Stomach (tissue), 9 donors: ENCODE data around the gene KCNQ4. TPM values are rescaled to one million over a fixed set of nuclear protein-coding genes. Genes with fewer than 3 reads are reported as not detected.
A peak's percentile ranks its signal among the peaks of the same experiment; 100 is the strongest.

Source experiments
- DNase-seq, 2 donors: peaks; one replicate each; pipeline versions ENCODE4 v3.0.0 to v3.0.0-alpha.2; 2013 to 2019
- H3K27ac ChIP-seq, 5 donors: fragments of 200-600 bp in 4 of 5; sonication (generic) in 4 of 5; one replicate each; pipeline ENCODE4 v1.5.1; 2013 to 2019; ENCODE audit warnings: mild to moderate bottlenecking in 1 of 5, moderate library complexity in 1 of 5
- H3K27me3 ChIP-seq, 3 donors: fragments of 200-600 bp; sonication (generic); one replicate each; pipeline ENCODE4 v1.5.1; 2017 to 2019; ENCODE audit warnings: mixed run types in 1 of 3
- H3K36me3 ChIP-seq, 4 donors: fragments of 200-600 bp; sonication (generic); 1 replicate in 3 of 4; 2 replicates in 1 of 4; pipeline ENCODE4 v1.5.1; 2016 to 2019
- H3K4me1 ChIP-seq, 4 donors: fragments of 200-600 bp; sonication (generic); one replicate each; pipeline ENCODE4 v1.5.1; 2016 to 2019
- H3K4me3 ChIP-seq, 4 donors: fragments of 200-600 bp; sonication (generic) in 3 of 4; one replicate each; pipeline ENCODE4 v1.5.1; 2016 to 2019; ENCODE audit warnings: mild to moderate bottlenecking in 1 of 4
- H3K9me3 ChIP-seq, 4 donors: fragments of 200-600 bp; sonication (generic); one replicate each; pipeline ENCODE4 v1.5.1; 2016 to 2019
- EP300 ChIP-seq: sonication (generic); formaldehyde crosslinking; IDR thresholded peaks from one replicate; pipeline ENCODE4 v1.6.1; 2017; ENCODE audit warnings: antibody characterized with exemption
- POLR2A ChIP-seq, 4 donors: fragments of 450-650 bp; IDR thresholded peaks; one replicate each; pipeline ENCODE4 v1.6.1; 2016; ENCODE audit warnings: antibody characterized with exemption in 4 of 4, control low read depth in 2 of 4, mild to moderate bottlenecking in 1 of 4, moderate library complexity in 1 of 4
- POLR2AphosphoS5 ChIP-seq, 3 donors: sonication (generic); formaldehyde crosslinking; IDR thresholded peaks; one replicate each; pipeline ENCODE4 v1.6.1; 2016; ENCODE audit warnings: antibody characterized with exemption in 3 of 3
- WGBS, 5 donors: extraction: QIAGEN DNeasy Blood & Tissue Kit in 3 of 5; methylation state at CpG; one replicate each; pipeline versions ENCODE4 v1.1.5 to v1.1.7; 2013 to 2018; 5-methylcytosine and 5-hydroxymethylcytosine counted together
- intact Hi-C: fragments of 100-400 bp; cut with DNase I; formaldehyde crosslinking; loops from one replicate; pipeline ENCODE4 v1.15.1; 2023; ENCODE audit warnings: low total_unique reads
- polyA plus RNA-seq, 3 donors: library from polyadenylated mRNA; stranded (reverse); fragments of 200-250 nt; gene quantifications; one replicate each; pipeline ENCODE4 v1.2.3, GENCODE V29; 2013
- total RNA-seq, 5 donors: library from RNA; depleted of rRNA; stranded (reverse); fragments of >200 nt; gene quantifications; one replicate each; pipeline versions ENCODE4 v1.1.0 to v1.2.3, GENCODE V29; 2014 to 2016
- TF ChIP-seq, protein P1 (sequence below), 7 experiments: fragments of 450-650 bp in 4 of 7; fragments of 200-600 bp in 3 of 7; sonication (generic) in 3 of 7; IDR thresholded peaks; one replicate each; pipeline ENCODE4 v1.5.1; 2016 to 2019; ENCODE audit warnings: antibody characterized with exemption in 7 of 7, control low read depth in 2 of 7, mild to moderate bottlenecking in 1 of 7
- donor health status: healthy with polysubstance abuse.
- donor health status: Bipolar disorder and iron deficiency.
- donor health status: healthy.

KCNQ4 gene
- total and polyA plus RNA-seq, 8 donors: 0.31 to 7.6 (median 0.58) TPM; not detected in 1

DNA sequence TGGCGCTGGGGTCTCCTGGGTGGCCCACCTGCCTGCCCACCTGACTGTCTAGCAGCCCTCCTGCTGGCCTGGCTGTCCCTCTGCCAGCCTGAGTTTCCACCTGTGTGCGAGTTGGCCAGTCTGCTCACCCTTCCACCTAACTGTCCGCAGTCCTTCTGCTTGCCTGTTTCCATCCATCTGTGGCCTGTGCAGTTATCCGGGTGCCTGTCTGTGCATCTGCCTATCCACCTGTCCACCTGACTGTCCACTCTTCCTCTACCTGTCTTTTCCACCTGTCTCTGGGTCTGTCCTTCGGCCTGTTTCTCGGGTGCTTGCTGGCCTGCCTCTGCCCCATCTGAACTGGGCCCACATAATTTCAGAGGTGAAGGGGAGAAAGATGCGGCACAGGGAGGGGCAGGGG lies 1.9 kb downstream of the KCNQ4 start:
- intact Hi-C loops: no loop called here
- DNase-seq: no peak
- H3K4me3 ChIP-seq: peak overlapping the region in 2 of 4 donors; percentile 52 to 56
- H3K4me1 ChIP-seq: peaks cover 17 to 76% (median 40%) of the 10 kb centered on the region in 4 donors
- no peaks in the 10 kb centered on the region for H3K9me3 ChIP-seq
- no peaks in the 10 kb centered on the region for H3K36me3 ChIP-seq
- TF ChIP-seq POLR2AphosphoS5 (IDR thresholded peaks at IDR 0.05) (no peak), EP300 (no peak), POLR2A (IDR thresholded peaks at IDR 0.05) (no peak)
- TF ChIP-seq, protein P1, sequence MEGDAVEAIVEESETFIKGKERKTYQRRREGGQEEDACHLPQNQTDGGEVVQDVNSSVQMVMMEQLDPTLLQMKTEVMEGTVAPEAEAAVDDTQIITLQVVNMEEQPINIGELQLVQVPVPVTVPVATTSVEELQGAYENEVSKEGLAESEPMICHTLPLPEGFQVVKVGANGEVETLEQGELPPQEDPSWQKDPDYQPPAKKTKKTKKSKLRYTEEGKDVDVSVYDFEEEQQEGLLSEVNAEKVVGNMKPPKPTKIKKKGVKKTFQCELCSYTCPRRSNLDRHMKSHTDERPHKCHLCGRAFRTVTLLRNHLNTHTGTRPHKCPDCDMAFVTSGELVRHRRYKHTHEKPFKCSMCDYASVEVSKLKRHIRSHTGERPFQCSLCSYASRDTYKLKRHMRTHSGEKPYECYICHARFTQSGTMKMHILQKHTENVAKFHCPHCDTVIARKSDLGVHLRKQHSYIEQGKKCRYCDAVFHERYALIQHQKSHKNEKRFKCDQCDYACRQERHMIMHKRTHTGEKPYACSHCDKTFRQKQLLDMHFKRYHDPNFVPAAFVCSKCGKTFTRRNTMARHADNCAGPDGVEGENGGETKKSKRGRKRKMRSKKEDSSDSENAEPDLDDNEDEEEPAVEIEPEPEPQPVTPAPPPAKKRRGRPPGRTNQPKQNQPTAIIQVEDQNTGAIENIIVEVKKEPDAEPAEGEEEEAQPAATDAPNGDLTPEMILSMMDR (IDR thresholded peaks at IDR 0.05): no peak
- peaks cover 0 to 30% (median 7%) of the 10 kb centered on the region in 3 donors for H3K27me3 ChIP-seq
- 83 to 96% (median 89%) methylated on average over 6 to 7 of the region's 7 CpGs for WGBS, 5 donors
- peak overlapping the region in 4 of 5 donors; percentile 58 to 87 (median 72) for H3K27ac ChIP-seq

GRCh38 chr1:40786171-40786994 lies 2.8 kb downstream of the KCNQ4 start:
- Histone ChIP-seq H3K9me3 (no peaks in the 10 kb centered on the region), H3K27me3 (peaks cover 0 to 30% (median 7%) of the 10 kb centered on the region in 3 donors), H3K27ac (peak overlapping the region in 2 of 5 donors; percentile 77 to 87), H3K4me3 (no peak overlapping the region), H3K36me3 (no peaks in the 10 kb centered on the region), H3K4me1 (peaks cover 17 to 77% (median 40%) of the 10 kb centered on the region in 4 donors)
- no peak for DNase-seq
- intact Hi-C loops: no loop called here
- no peak for TF ChIP-seq EP300
- no peak for TF ChIP-seq POLR2A (IDR thresholded peaks at IDR 0.05)
- no peak for TF ChIP-seq POLR2AphosphoS5 (IDR thresholded peaks at IDR 0.05)
- 54 to 77% (median 68%) methylated on average over 8 to 9 of the region's 9 CpGs for WGBS, 5 donors

- intact Hi-C loops: no loop called here
- TF ChIP-seq EP300: no peak
- Histone ChIP-seq H3K9me3 (no peaks in the 10 kb centered on the region), H3K27ac (peak overlapping the region in 2 of 5 donors; percentile 24 to 38), H3K36me3 (no peaks in the 10 kb centered on the region), H3K27me3 (peaks cover 0 to 28% (median 7%) of the 10 kb centered on the region in 3 donors), H3K4me3 (no peak overlapping the region), H3K4me1 (peaks cover 16 to 74% (median 38%) of the 10 kb centered on the region in 4 donors)
- DNase-seq: no peak
- 86 to 96% (median 89%) methylated on average over 7 to 9 of the region's 9 CpGs for WGBS, 5 donors
Observed at GRCh38 chr1:40786995-40787705, 3.6 kb downstream of the KCNQ4 start.

DNA sequence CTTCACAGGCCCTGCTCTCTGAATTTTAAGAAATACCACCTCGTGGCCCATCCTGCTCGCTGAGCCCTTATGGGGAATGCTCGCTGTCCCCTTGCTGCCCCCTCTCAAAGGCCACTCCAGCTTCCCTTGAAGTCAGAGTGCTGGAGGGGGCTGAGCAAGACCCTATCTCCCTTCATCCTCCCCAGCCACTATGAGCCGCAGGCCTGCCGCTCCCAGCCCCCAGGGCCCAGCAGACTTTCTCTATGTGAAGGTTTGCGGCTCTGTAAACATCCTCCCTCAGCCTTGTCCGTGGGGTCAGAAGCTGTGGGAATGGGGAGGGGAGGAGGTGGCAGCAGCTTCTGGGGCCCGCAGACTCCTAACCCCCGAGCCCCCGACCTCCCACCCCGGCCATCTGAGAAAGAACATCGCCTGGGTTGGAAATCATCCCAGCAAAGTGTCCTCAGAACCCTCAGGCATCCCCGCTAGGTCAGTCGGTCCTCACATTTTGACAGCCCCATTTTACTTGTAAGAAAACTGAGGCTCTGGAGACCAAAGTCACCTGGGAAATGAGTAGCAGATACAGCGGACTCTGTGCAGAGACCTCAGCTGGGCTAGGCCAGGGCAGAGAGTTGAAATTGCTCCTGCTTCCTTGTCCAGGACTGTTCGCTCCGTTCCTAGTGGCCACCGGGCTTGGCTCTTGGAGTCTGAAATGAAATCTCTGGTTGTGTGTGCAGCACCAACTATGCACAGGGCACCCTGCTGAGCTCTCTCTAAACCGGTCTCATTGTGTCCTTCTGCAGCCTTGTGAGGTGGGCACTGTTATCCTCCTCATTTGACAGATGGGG lies 4.4 kb downstream of the KCNQ4 start:
- 67 to 84% (median 77%) methylated on average over 18 to 19 of the region's 19 CpGs for WGBS, 5 donors
- H3K27ac ChIP-seq: peak overlapping the region in 2 of 5 donors; percentile 24 to 38
- DNase-seq: no peak
- intact Hi-C loops: no loop called here
- no peak overlapping the region for H3K4me3 ChIP-seq
- H3K9me3 ChIP-seq: no peaks in the 10 kb centered on the region
- H3K4me1 ChIP-seq: peaks cover 8 to 66% (median 30%) of the 10 kb centered on the region in 4 donors
- peaks cover 0 to 20% (median 7%) of the 10 kb centered on the region in 3 donors for H3K27me3 ChIP-seq
- TF ChIP-seq POLR2A (IDR thresholded peaks at IDR 0.05): no peak
- TF ChIP-seq EP300: no peak
- TF ChIP-seq, protein P1 (IDR thresholded peaks at IDR 0.05): no peak
- no peak for TF ChIP-seq POLR2AphosphoS5 (IDR thresholded peaks at IDR 0.05)
- H3K36me3 ChIP-seq: no peaks in the 10 kb centered on the region
